Right lobe of liver (tissue), 4 donors: ENCODE measurements around the gene ZFP91.

ENCODE experiments used
- POLR2A ChIP-seq: fragments of 450-650 bp; IDR thresholded peaks from one replicate; pipeline ENCODE4 v1.6.1; 2017; ENCODE audit warnings: antibody characterized with exemption, mild to moderate bottlenecking
- TF ChIP-seq, protein P1 (sequence below), 4 donors: fragments of 200-600 bp in 3 of 4; fragments of 450-650 bp in 1 of 4; IDR thresholded peaks; one replicate each; pipeline versions ENCODE4 v1.5.1 to v1.8.0; 2016 to 2022; ENCODE audit warnings: antibody characterized with exemption in 4 of 4, mild to moderate bottlenecking in 2 of 4
- donor health status: DM: no; HTN: no; CAD: no.
- donor health status: DM: no; HTN: no; CAD: no.
- donor health status: DM: no; HTN: yes; CAD: no.

DNA sequence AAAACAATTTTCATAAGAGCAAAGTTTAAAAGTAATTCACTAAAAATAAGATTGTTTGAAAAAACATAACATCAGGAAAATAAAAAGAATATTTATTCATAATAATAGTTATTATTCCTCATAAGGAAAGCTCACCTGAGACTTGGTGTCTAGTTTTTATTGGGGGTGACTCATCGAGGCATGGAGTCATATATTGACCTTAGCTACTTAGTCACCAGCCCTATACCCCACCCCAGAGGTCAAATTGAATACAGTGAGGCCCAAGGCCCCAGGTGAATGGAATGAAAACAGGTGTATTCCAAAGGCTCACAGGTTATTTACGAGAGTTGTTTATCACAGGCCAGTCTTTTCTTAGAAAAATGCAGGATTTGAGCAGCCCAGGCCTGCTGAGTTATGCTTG is 80.5 kb downstream of the ZFP91 start:
- TF ChIP-seq, protein P1, sequence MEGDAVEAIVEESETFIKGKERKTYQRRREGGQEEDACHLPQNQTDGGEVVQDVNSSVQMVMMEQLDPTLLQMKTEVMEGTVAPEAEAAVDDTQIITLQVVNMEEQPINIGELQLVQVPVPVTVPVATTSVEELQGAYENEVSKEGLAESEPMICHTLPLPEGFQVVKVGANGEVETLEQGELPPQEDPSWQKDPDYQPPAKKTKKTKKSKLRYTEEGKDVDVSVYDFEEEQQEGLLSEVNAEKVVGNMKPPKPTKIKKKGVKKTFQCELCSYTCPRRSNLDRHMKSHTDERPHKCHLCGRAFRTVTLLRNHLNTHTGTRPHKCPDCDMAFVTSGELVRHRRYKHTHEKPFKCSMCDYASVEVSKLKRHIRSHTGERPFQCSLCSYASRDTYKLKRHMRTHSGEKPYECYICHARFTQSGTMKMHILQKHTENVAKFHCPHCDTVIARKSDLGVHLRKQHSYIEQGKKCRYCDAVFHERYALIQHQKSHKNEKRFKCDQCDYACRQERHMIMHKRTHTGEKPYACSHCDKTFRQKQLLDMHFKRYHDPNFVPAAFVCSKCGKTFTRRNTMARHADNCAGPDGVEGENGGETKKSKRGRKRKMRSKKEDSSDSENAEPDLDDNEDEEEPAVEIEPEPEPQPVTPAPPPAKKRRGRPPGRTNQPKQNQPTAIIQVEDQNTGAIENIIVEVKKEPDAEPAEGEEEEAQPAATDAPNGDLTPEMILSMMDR (IDR thresholded peaks at IDR 0.05): no peak
- TF ChIP-seq POLR2A: no peak
